Neural progenitor cell (in vitro differentiated cells): ENCODE data around the gene TLK1. TPM values are rescaled to one million over a fixed set of nuclear protein-coding genes. Genes with fewer than 3 reads are reported as not detected.

Experiments used
- DNase-seq: peaks from one replicate; pipeline ENCODE4 v3.0.0-alpha.2; 2016; ENCODE audit warnings: low spot score
- H2AFZ ChIP-seq: fragments of 200-600 bp; sonication (generic); replicated peaks from 2 replicates; pipeline ENCODE4 v1.6.1; 2016; ENCODE audit warnings: antibody characterized with exemption
- H3F3A ChIP-seq: fragments of 200-600 bp; sonication (generic); 2 replicates; pipeline ENCODE4 v1.6.1; 2016; ENCODE audit warnings: antibody characterized with exemption, low read depth
- H3K27ac ChIP-seq: fragments of 200-600 bp; sonication (generic); 2 replicates; pipeline ENCODE4 v1.5.1; 2016; ENCODE audit warnings: mild to moderate bottlenecking
- H3K27me3 ChIP-seq: fragments of 200-600 bp; sonication (generic); 2 replicates; pipeline ENCODE4 v1.6.1; 2016; ENCODE audit warnings: mild to moderate bottlenecking, moderate library complexity
- H3K36me3 ChIP-seq: fragments of 200-600 bp; sonication (generic); 2 replicates; pipeline ENCODE4 v1.5.1; 2016
- H3K4me1 ChIP-seq: fragments of 200-600 bp; sonication (generic); 2 replicates; pipeline ENCODE4 v1.6.1; 2016; ENCODE audit warnings: mixed run types
- H3K4me2 ChIP-seq: fragments of 200-600 bp; sonication (generic); 2 replicates; pipeline ENCODE4 v1.6.1; 2016
- H3K4me3 ChIP-seq: fragments of 200-600 bp; sonication (generic); 2 replicates; pipeline ENCODE4 v1.5.1; 2016
- H3K79me2 ChIP-seq: fragments of 200-600 bp; sonication (generic); 2 replicates; pipeline ENCODE4 v1.6.1; 2016; ENCODE audit warnings: low read depth
- H3K9ac ChIP-seq: fragments of 200-600 bp; sonication (generic); 2 replicates; pipeline ENCODE4 v1.6.1; 2016
- H3K9me3 ChIP-seq: fragments of 200-600 bp; sonication (generic); 2 replicates; pipeline ENCODE4 v1.5.1; 2016; ENCODE audit warnings: low read depth
- H4K20me1 ChIP-seq: fragments of 200-600 bp; sonication (generic); 2 replicates; pipeline ENCODE4 v1.6.1; 2016; ENCODE audit warnings: low read depth
- H3K27ac Mint-ChIP-seq: 3 replicates; pipeline ENCODE4 v1.8.0; 2021; ENCODE audit warnings: mixed read lengths
- H3K27me3 Mint-ChIP-seq: 2 replicates; pipeline ENCODE4 v1.8.0; 2022; ENCODE audit warnings: low read depth, mild to moderate bottlenecking, inconsistent platforms, moderate library complexity, mixed read lengths; ENCODE audit not compliant: insufficient read depth
- H3K36me3 Mint-ChIP-seq: 3 replicates; pipeline ENCODE4 v1.8.0; 2021; ENCODE audit warnings: mixed read lengths
- H3K4me1 Mint-ChIP-seq: 3 replicates; pipeline ENCODE4 v1.8.0; 2021; ENCODE audit warnings: mixed read lengths
- H3K4me3 Mint-ChIP-seq: 3 replicates; pipeline ENCODE4 v1.8.0; 2021; ENCODE audit warnings: mild to moderate bottlenecking, moderate library complexity, mixed read lengths
- H3K9me3 Mint-ChIP-seq: 3 replicates; pipeline ENCODE4 v1.8.0; 2020; ENCODE audit warnings: mixed read lengths
- EZH2 ChIP-seq: fragments of 200-600 bp; sonication (generic); IDR thresholded peaks from 2 replicates; pipeline ENCODE4 v1.6.1; 2017; ENCODE audit warnings: antibody characterized with exemption, mild to moderate bottlenecking, moderate library complexity
- EZH2phosphoT487 ChIP-seq: fragments of 200-600 bp; sonication (generic); IDR thresholded peaks from 2 replicates; pipeline ENCODE4 v1.6.1; 2017; ENCODE audit warnings: antibody characterized with exemption
- total RNA-seq: library from RNA; depleted of rRNA; stranded (reverse); fragments of >200 nt; gene quantifications from 2 replicates; pipeline ENCODE4 v1.2.3, GENCODE V29; 2015; ENCODE audit warnings: low replicate concordance
- TF ChIP-seq, protein P1 (sequence below): fragments of 200-600 bp; sonication (generic); IDR thresholded peaks from 2 replicates; pipeline ENCODE4 v1.5.1; 2017; ENCODE audit warnings: antibody characterized with exemption, mild to moderate bottlenecking

Gene TLK1
- total RNA-seq, 1 donor from 2014 or later, result 31.1 TPM

DNA sequence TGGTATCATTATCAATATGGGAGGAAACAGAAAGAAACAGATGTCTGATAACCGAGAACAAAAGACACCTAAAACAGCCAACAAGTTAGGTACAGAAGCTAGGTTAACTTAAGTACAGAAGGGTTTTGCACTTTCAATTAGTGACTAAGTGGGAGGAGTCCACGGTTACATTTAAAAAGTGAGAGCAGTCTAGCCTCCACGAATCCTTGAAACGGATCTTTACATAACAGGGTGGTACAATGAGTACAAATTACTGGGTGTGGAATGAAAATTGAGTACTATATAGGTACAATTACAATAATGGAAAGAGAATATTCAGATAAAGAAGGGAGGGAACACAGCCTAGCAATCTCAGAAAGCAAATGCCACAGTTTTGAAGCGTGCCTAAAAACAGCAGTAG lies 76.6 kb downstream of the TLK1 start:
- H3K27me3 Mint-ChIP-seq, result no peaks in the 10 kb centered on the region
- peaks cover 39% of the 10 kb centered on the region for H4K20me1 ChIP-seq
- peak overlapping the region; percentile 27 for H3K4me2 ChIP-seq
- peaks cover 3% of the 10 kb centered on the region for H3K4me1 Mint-ChIP-seq
- peaks cover 10% of the 10 kb centered on the region for H3K4me1 ChIP-seq
- H3K9ac ChIP-seq, result no peak overlapping the region
- H3K36me3 Mint-ChIP-seq, result peaks cover 13% of the 10 kb centered on the region
- TF ChIP-seq EZH2 (no peak), EZH2phosphoT487 (no peak)
- TF ChIP-seq, protein P1, sequence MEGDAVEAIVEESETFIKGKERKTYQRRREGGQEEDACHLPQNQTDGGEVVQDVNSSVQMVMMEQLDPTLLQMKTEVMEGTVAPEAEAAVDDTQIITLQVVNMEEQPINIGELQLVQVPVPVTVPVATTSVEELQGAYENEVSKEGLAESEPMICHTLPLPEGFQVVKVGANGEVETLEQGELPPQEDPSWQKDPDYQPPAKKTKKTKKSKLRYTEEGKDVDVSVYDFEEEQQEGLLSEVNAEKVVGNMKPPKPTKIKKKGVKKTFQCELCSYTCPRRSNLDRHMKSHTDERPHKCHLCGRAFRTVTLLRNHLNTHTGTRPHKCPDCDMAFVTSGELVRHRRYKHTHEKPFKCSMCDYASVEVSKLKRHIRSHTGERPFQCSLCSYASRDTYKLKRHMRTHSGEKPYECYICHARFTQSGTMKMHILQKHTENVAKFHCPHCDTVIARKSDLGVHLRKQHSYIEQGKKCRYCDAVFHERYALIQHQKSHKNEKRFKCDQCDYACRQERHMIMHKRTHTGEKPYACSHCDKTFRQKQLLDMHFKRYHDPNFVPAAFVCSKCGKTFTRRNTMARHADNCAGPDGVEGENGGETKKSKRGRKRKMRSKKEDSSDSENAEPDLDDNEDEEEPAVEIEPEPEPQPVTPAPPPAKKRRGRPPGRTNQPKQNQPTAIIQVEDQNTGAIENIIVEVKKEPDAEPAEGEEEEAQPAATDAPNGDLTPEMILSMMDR, result no peak
- peaks cover 98% of the 10 kb centered on the region for H3K79me2 ChIP-seq
- H3K9me3 ChIP-seq, result no peaks in the 10 kb centered on the region
- no peak overlapping the region for H3K27ac Mint-ChIP-seq
- H2AFZ ChIP-seq, result no peak overlapping the region
- H3K36me3 ChIP-seq, result no peaks in the 10 kb centered on the region
- peaks cover 23% of the 10 kb centered on the region for H3F3A ChIP-seq
- no peaks in the 10 kb centered on the region for H3K9me3 Mint-ChIP-seq
- no peak overlapping the region for H3K4me3 Mint-ChIP-seq
- peak; percentile 5 for DNase-seq
- H3K27ac ChIP-seq, result peak overlapping the region; percentile 22
- H3K4me3 ChIP-seq, result no peak overlapping the region
- no peaks in the 10 kb centered on the region for H3K27me3 ChIP-seq

DNA sequence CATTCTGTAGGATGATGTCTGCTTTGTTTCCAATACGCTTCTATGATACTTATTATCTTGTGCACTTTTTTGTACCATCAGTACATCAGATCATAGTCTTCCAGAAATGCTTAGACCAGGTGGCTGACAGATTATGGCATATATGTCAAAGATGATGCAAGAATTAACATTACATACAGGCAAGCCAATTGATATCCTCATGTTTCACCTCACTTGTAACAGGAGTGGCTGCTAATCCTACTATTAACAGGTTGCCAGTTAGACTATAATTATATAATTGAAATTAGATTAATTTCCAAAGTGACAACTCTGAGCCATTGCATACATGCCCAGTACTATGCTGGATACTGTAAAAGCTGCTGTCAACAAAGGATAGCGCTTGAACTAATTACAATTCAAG lies 77.2 kb downstream of the TLK1 start:
- no peak overlapping the region for H3K4me2 ChIP-seq
- H3K27me3 Mint-ChIP-seq, result no peaks in the 10 kb centered on the region
- H3K36me3 Mint-ChIP-seq, result peaks cover 16% of the 10 kb centered on the region
- H3K4me1 ChIP-seq, result peaks cover 10% of the 10 kb centered on the region
- no peak overlapping the region for H3K27ac Mint-ChIP-seq
- H3K4me1 Mint-ChIP-seq, result peaks cover 3% of the 10 kb centered on the region
- DNase-seq, result no peak
- H3K36me3 ChIP-seq, result no peaks in the 10 kb centered on the region
- H2AFZ ChIP-seq, result no peak overlapping the region
- peaks cover 98% of the 10 kb centered on the region for H3K79me2 ChIP-seq
- TF ChIP-seq, protein P1, result no peak
- TF ChIP-seq EZH2phosphoT487 (no peak), EZH2 (no peak)
- H4K20me1 ChIP-seq, result peaks cover 39% of the 10 kb centered on the region
- no peaks in the 10 kb centered on the region for H3K9me3 Mint-ChIP-seq
- peaks cover 20% of the 10 kb centered on the region for H3F3A ChIP-seq
- no peaks in the 10 kb centered on the region for H3K9me3 ChIP-seq
- no peak overlapping the region for H3K27ac ChIP-seq
- no peak overlapping the region for H3K9ac ChIP-seq
- H3K27me3 ChIP-seq, result no peaks in the 10 kb centered on the region
- no peak overlapping the region for H3K4me3 ChIP-seq
- H3K4me3 Mint-ChIP-seq, result no peak overlapping the region

DNA sequence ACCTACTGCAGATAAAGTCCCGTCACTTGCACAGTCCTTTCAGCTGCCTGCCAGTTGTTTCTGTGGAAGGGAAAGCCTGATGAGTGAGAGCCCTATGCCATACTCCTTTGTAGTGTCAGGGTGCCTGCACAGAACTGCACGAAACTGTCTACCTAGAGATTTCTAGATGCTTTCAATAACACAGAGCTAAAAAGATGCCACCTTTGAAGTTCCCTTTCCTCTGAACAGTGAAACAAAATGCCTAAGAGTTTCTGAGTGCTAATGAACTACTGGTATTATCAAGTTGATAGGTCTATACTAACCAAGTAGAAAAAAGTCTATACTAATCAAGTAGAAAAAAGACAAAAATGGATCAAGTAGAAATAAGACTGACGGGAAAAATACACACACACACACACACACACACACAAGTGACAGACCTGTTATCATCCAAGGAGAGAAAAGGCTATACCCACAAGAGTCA lies 79.0 kb downstream of the TLK1 start:
- DNase-seq, result peak; percentile 4
- H3K27me3 ChIP-seq, result no peaks in the 10 kb centered on the region
- H3K27ac ChIP-seq, result peak overlapping the region; percentile 69
- Mint-ChIP-seq H3K4me1 (peaks cover 3% of the 10 kb centered on the region), H3K27me3 (peaks cover 3% of the 10 kb centered on the region), H3K9me3 (no peaks in the 10 kb centered on the region), H3K27ac (peak overlapping the region; percentile 9), H3K36me3 (peaks cover 19% of the 10 kb centered on the region), H3K4me3 (no peak overlapping the region)
- no peak overlapping the region for H3K9ac ChIP-seq
- H3F3A ChIP-seq, result peaks cover 8% of the 10 kb centered on the region
- H3K36me3 ChIP-seq, result no peaks in the 10 kb centered on the region
- H4K20me1 ChIP-seq, result peaks cover 39% of the 10 kb centered on the region
- no peaks in the 10 kb centered on the region for H3K9me3 ChIP-seq
- H3K79me2 ChIP-seq, result peaks cover 90% of the 10 kb centered on the region
- TF ChIP-seq, protein P1, result no peak
- TF ChIP-seq EZH2phosphoT487 (no peak), EZH2 (no peak)
- H2AFZ ChIP-seq, result no peak overlapping the region
- H3K4me1 ChIP-seq, result peaks cover 10% of the 10 kb centered on the region
- no peak overlapping the region for H3K4me3 ChIP-seq
- no peak overlapping the region for H3K4me2 ChIP-seq
